GM23338 (cell line): ENCODE data around the gene PPAN.

ENCODE experiments used
- CREB1 ChIP-seq: fragments of 250-450 bp; sonication (Bioruptor Pico); IDR thresholded peaks from 2 replicates; pipeline ENCODE4 v1.5.0; 2020; ENCODE audit warnings: low read depth, mild to moderate bottlenecking, moderate library complexity
- CTCF ChIP-seq, 2 experiments: fragments of 200-600 bp in 1 of 2; sonication (generic) in 1 of 2; conservative IDR thresholded peaks; 2 replicates each; pipeline versions ENCODE4 v1.5.1 to v1.6.1; 2016 to 2017; ENCODE audit warnings: antibody characterized with exemption in 2 of 2, low read depth in 2 of 2, mild to moderate bottlenecking in 2 of 2, moderate library complexity in 1 of 2
- EZH2 ChIP-seq: fragments of 200-600 bp; sonication (generic); IDR thresholded peaks from one replicate; pipeline ENCODE4 v1.8.0; 2017; ENCODE audit warnings: antibody characterized with exemption, mild to moderate bottlenecking, low read depth; ENCODE audit not compliant: unreplicated experiment
- EZH2phosphoT487 ChIP-seq: fragments of 200-600 bp; sonication (generic); IDR thresholded peaks from one replicate; pipeline ENCODE4 v1.8.1; 2018; ENCODE audit warnings: antibody characterized with exemption; ENCODE audit not compliant: unreplicated experiment
- NANOG ChIP-seq: IDR thresholded peaks from 2 replicates; pipeline ENCODE4 v1.6.1; 2016; ENCODE audit warnings: antibody characterized with exemption, borderline replicate concordance
- POLR2AphosphoS5 ChIP-seq: IDR thresholded peaks from 2 replicates; pipeline ENCODE4 v1.6.1; 2016; ENCODE audit warnings: antibody characterized with exemption, low read depth
- REST ChIP-seq: IDR thresholded peaks from one replicate; pipeline ENCODE4 v1.6.1; 2018; ENCODE audit warnings: antibody characterized with exemption; ENCODE audit not compliant: unreplicated experiment
- ZNF114 ChIP-seq: fragments of 250-450 bp; sonication (Bioruptor Pico); IDR thresholded peaks from 2 replicates; pipeline ENCODE4 v1.5.0; 2020; ENCODE audit warnings: mild to moderate bottlenecking, moderate library complexity
- ZNF331 ChIP-seq: fragments of 250-450 bp; sonication (Bioruptor Pico); IDR thresholded peaks from 2 replicates; pipeline ENCODE4 v1.5.0; 2020; ENCODE audit warnings: low read depth, mild to moderate bottlenecking, moderate library complexity
- ZNF462 ChIP-seq: fragments of 250-450 bp; sonication (Bioruptor Pico); IDR thresholded peaks from 2 replicates; pipeline ENCODE4 v1.5.0; 2020; ENCODE audit warnings: mild to moderate bottlenecking, moderate library complexity

GRCh38 chr19:10089801-10090375 lies 16.3 kb upstream of the PPAN start:
- TF ChIP-seq CTCF (conservative IDR thresholded peaks at IDR 0.05; ENCODE audit: low read depth in 2 of 2) (no peak), POLR2AphosphoS5 (no peak), REST (no peak), EZH2 (no peak), ZNF114 (CRISPR knock-in tag) (no peak), EZH2phosphoT487 (no peak), CREB1 (CRISPR knock-in tag) (no peak), ZNF331 (CRISPR knock-in tag) (no peak), ZNF462 (no peak), NANOG (no peak)
